GM18498 (cell line): ENCODE measurements around the gene ATP2A2.

Experiments used
- ATAC-seq: cut with Tn5 transposase; IDR thresholded peaks from one replicate; pipeline ENCODE4 v1.9.1; 2021; ENCODE audit warnings: mild to moderate bottlenecking, moderate library complexity; ENCODE audit not compliant: unreplicated experiment

The ATP2A2 gene

GRCh38 chr12:110289044-110289710 lies 8.1 kb downstream of the ATP2A2 start:
- no peak for ATAC-seq

- no peak for ATAC-seq
These were observed 8.6 kb downstream of the ATP2A2 start for GRCh38 chr12:110289711-110290078.

GRCh38 chr12:110301065-110301806 lies 20.2 kb downstream of the ATP2A2 start:
- ATAC-seq, result no peak

GRCh38 chr12:110304061-110304551 lies 23.1 kb downstream of the ATP2A2 start:
- no peak for ATAC-seq

GRCh38 chr12:110307372-110307771 lies 26.3 kb downstream of the ATP2A2 start:
- no peak for ATAC-seq

GRCh38 chr12:110310763-110311162 lies 29.7 kb downstream of the ATP2A2 start:
- ATAC-seq, result no peak

- no peak for ATAC-seq
These were observed 30.9 kb downstream of the ATP2A2 start for GRCh38 chr12:110311903-110312302.

GRCh38 chr12:110312581-110313360 lies 31.7 kb downstream of the ATP2A2 start:
- ATAC-seq, result no peak

GRCh38 chr12:110314308-110314707 lies 33.3 kb downstream of the ATP2A2 start:
- no peak for ATAC-seq

- no peak for ATAC-seq
These were observed 35.8 kb downstream of the ATP2A2 start for GRCh38 chr12:110316861-110317260.

GRCh38 chr12:110317911-110318310 lies 36.9 kb downstream of the ATP2A2 start:
- no peak for ATAC-seq

- no peak for ATAC-seq
These were observed 39.5 kb downstream of the ATP2A2 start for GRCh38 chr12:110320550-110320949.

- no peak for ATAC-seq
These were observed 48.7 kb downstream of the ATP2A2 start for GRCh38 chr12:110329710-110330109.

GRCh38 chr12:110330124-110330523 lies 49.1 kb downstream of the ATP2A2 start:
- ATAC-seq, result no peak

GRCh38 chr12:110330544-110330943 lies 49.5 kb downstream of the ATP2A2 start:
- ATAC-seq, result no peak

GRCh38 chr12:110333201-110333600 lies 52.2 kb downstream of the ATP2A2 start:
- ATAC-seq, result no peak

- ATAC-seq, result no peak
These were observed 54.5 kb downstream of the ATP2A2 start for GRCh38 chr12:110335481-110336045.

- ATAC-seq, result no peak
These were observed 57.1 kb downstream of the ATP2A2 start for GRCh38 chr12:110337912-110338710.

- no peak for ATAC-seq
These were observed 57.7 kb downstream of the ATP2A2 start for GRCh38 chr12:110338754-110339153.

- ATAC-seq, result no peak
These were observed 58.3 kb downstream of the ATP2A2 start for GRCh38 chr12:110339184-110339952.
